HG03457 (cell line): Measurements from ENCODE around the gene SLC1A5.
A peak's percentile ranks its signal among the peaks of the same experiment; 100 is the strongest.
"Not testable (repeated sequence)": the region's sequence is repeated elsewhere in the genome, so short reads cannot be mapped to it uniquely, and the experiment has no call there.

Experiments
- ATAC-seq: cut with Tn5 transposase; IDR thresholded peaks from one replicate; pipeline ENCODE4 v1.9.1; 2021; ENCODE audit warnings: moderate number of reproducible peaks; ENCODE audit not compliant: unreplicated experiment

SLC1A5 gene

GRCh38 chr19:46788262-46788967 is at the start of gene SLC1A5:
TSS of gene SLC1A5 (minus strand) at chr19:46788594. CDS start at chr19:46787965, 629 bp downstream.
- ATAC-seq = peak; percentile 35

DNA sequence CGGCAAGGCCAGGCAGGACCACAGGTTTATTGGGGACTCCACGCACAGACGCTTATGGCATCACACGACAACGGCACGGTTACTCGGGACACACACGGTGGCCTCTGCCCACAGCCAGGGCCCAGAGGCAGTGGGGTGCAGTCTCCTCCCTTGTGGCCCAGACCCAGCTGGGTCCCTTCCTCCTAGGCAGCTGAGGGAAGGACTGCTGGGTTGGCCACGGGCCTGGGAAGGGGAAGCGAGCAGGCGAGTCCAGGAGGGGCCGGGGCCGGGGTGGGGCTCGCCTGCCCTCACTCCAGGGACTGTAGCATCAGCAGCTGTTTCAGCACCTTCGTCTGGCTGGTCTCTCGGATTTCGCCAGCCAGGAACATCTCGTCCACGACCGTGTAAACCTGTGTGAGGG is 49.8 kb upstream of the SLC1A5 start:
- no peak for ATAC-seq

DNA sequence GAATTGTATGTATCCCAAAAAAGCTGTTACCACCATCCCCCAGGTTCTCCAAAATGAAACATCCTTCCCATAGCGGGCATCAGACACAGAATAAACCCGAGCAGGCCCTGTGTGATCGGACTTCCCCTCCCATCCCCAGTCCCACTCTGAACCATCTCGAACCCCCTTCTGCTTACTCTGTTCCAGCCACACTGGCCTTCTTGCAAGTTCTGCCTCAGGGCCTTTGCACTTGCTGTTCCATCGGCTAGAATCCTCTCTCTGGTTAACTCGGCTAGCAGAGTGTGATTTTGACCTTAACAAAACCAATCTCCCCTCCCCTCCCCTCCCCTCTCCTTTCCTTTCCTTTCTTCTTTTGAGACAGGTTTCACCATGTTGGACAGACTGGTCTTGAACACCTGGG is 46.6 kb upstream of the SLC1A5 start:
- no peak for ATAC-seq

- ATAC-seq = no peak
Measured at GRCh38 chr19:46834121-46834520, 45.7 kb upstream of the SLC1A5 start.

DNA sequence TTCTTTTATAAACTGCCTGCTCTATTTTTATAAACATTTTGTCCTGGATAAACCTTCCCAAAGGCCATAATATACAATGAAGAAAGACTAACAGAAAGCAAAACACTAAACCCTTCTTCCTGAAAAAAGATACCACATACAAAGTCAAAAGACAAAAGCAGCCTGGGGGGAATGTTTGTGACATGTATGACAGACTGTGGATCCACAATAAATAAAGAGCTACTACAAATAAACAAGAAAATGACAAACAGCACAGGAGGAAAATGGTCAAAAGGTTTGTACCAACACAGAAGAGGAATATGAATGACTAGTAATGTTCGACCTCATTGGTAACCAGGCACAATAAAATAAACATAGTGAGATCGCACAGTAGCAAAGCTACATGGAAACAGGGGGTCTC is 42.5 kb upstream of the SLC1A5 start:
- no peak for ATAC-seq

- ATAC-seq = no peak
Measured at GRCh38 chr19:46828484-46828883, 40.1 kb upstream of the SLC1A5 start.

GRCh38 chr19:46825731-46826055 is 37.3 kb upstream of the SLC1A5 start:
- ATAC-seq = no peak

DNA sequence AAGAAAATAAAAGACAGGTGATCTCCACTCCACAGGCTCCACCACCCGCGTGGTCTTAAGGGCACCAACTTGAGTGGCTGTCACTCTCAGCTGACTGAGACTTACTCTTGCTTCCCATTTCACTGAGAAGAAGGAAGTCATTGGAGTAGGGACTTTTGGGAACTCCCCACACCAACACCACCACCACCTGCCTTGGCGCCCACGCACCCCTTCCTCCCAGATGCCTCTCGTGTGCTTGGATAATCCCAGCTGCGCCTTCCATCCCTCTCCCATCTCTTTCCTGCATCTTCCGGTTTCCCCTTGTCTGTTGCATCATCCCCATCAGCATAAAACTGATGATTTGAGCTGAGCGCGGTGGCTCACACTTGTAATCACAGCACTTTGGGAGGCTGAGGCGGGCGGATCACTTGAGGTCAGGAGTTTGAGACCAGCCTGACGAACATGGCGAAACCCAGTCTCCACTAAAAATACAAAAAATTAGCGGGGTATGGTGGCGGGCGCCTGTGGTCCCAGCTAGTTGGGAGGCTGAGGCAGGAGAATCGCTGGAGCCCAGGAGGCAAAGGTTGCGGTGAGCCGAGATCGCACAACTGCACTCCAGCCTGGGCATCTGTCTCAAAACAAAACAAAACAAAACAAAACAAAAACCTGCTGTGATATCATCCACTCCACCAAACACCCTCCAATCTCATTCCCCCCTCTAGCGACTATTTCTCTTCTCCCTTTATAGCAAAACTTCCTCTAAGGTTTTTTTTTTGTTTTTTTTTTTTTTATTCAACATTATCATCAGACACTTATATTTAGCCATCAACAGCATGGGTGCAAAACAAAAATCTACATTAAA is 36.7 kb upstream of the SLC1A5 start:
- no peak for ATAC-seq

GRCh38 chr19:46823049-46823448 is 34.7 kb upstream of the SLC1A5 start:
- ATAC-seq = no peak

DNA sequence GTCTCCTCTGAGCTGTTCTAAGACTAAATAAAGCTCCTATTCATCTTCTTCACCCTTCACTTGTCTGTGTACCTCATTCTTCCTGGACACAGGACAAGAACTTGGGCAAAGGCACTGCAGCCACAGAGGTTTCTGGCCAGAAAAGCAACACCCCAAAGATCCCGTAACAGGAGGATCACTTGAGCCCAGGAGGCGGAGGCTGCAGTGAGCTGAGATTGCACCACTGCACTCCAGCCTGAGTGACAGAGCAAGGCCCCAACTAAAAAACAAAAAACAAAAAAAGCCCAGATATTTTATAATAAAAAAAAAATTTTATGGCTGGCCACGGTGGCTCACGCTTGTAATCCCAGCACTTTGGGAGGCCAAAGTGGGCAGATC is 34.0 kb upstream of the SLC1A5 start:
- ATAC-seq = not testable (repeated sequence)

DNA sequence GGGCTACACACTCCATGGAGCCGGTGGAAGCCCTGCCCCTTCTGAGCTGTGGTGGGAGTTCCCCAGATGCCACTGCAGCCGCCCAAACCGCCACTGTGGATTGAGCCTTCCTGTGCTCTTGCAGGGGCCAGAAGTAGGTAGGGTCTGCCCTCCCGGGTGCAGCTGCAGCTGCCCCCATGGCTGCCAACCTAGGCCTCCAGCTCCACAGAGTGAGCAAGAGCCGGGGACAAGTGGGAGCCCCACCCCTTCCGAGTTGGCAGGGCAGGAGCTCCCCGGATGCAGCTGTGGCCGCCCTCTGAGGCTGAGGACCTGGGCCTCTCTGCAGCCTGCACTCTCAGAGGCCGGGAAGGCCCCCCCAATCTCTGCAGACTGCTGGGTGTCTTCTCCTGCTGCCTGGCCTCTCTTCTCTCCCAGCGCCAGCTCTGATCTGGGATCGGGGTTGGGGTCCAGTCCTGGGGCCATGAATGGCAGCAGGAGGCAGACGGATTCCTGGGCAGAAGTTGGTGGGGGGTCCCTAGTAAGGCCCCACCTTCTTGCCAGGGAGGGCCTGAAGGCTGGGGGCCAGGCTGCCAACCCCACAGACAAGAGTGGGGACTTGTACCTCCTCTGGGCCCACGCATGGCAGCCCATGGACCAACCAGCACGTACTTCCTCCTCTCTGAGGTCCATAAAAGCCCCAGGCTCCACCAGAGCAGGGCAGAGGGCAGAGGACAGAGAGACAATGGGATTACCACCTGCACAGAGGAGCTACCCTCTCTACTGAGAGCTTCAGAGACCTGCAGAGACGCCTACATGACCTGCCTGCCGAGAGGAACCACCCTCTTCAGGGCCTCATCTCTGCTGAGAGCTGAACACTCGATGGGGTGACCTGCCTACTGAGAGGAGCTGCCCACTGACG is 33.4 kb upstream of the SLC1A5 start:
- ATAC-seq = peak; percentile 49

DNA sequence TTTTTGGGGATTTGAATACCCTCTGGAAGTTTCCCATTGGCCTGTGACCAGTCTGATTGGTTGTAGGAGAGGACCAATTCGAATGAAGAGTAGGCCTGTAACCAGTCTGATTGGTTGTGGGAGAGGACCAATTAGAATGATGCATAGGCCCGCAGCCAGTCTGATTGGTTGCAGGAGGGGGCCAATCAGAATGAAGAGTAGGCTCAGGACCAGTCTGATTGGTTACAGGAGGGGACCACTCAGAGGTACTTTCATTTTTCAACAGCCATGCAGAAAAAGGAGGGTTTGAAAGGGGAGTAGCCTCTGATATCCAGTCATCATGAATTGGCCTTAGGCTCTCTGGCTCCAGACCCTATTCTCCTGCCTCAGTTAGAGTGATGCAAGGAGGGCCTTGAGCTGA is 30.4 kb upstream of the SLC1A5 start:
- ATAC-seq = no peak

DNA sequence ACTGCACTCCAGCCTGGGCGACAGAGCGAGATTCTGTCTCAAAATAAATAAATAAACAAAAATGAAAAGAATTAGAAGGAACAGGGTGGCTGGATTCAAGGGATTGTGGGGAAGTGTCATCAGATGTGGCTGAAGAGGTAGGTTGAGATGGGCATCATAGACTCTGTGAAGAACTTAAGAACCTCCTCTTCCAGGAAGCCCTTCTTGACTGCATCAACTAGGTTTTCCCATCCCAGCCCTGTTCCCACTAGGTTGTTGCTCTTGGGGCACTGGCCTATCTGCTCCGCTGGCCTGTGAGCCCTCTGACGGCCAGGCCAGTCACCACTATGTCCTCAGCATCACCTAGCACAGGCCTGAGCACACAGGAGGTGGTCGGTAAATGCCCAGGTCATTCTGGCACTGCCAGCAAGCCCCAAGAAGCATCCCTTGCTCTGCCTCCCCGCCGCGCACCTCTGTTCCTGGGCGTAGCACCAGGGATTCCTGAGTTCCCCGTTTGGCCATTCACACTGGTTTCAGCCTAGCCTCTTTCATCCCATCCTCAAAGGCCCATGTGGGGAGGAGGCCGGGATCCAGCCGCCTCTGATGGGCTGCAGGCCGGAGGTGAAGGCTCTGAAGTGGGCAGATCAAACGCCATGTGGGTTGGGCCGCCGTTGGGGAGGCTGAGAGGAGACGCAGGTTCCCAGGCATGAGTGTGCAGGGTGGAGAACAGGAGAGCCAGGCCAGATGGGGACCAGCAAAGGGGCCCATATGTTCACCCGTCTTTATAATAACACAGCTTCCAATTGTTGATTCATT is 27.6 kb upstream of the SLC1A5 start:
- ATAC-seq = no peak

DNA sequence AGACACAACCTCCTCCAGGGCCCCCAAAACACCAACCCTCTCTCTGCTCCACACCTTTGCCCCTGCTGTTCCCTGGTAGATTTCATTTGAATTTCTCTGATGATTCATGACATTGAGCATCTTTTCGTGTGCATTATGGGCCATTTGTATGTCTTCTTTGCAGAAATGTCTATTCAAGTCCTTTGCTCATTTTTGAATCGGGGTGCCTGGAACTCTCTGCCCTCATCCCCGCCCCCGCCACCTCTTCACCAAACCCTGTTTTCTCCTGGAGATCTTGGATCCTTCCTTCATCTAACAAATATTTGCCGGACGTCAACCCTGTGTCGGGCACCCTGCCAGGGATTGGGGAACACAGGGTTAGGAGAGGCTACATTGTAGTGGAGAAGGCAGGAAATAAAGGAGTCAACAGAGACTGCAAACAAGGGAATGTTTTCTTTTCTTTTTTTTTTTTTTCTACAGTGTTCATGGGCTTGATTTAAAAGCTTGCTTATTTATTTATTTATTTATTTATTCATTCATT is 25.5 kb upstream of the SLC1A5 start:
- ATAC-seq = no peak

- no peak for ATAC-seq
Measured at GRCh38 chr19:46812977-46813838, 24.8 kb upstream of the SLC1A5 start.

- ATAC-seq = no peak
Measured at GRCh38 chr19:46809534-46810272, 21.3 kb upstream of the SLC1A5 start.

DNA sequence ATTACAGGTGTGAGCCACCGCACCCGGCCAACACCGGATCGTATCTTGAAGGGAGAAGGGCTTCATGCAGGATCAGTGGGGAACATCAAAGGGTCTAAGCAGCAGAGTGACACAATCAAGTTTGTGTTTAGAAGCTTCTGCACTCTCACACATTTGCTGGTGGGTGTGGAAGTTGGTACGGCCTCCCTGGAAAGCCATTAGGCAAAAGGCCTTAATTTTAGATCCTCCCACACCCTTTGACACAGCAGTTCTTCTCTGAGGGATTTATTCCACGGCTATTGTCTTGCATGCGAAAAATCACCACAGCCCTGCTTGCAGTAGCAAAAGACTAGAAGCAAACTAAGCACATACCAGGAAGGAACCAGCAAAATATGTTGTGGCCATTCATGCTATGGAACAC is 18.3 kb upstream of the SLC1A5 start:
- ATAC-seq = no peak

- not testable (repeated sequence) for ATAC-seq
Measured at GRCh38 chr19:46804432-46804831, 16.0 kb upstream of the SLC1A5 start.

GRCh38 chr19:46803555-46803954 is 15.2 kb upstream of the SLC1A5 start:
- no peak for ATAC-seq
